ENCODE data around the gene SLC12A3. TPM values are rescaled to one million over a fixed set of nuclear protein-coding genes. Genes with fewer than 3 reads are reported as not detected.

SLC12A3 gene
- total and polyA plus RNA-seq, 2 of the 8 experiments (the other 6 are each of a cell fraction or from before 2014, with no cell fraction given), result not detected

- no peak overlapping the region for H3K14ac ChIP-seq (ENCODE audit: insufficient read length)
- no peak overlapping the region for H3K27ac ChIP-seq (ENCODE audit: low read depth, low read length)
- no peak overlapping the region for H2BK15ac ChIP-seq (ENCODE audit: low read length)
- H2BK5ac ChIP-seq (ENCODE audit: low read depth, low read length), result no peak overlapping the region
- no peak overlapping the region for H2BK120ac ChIP-seq (replicated peaks; ENCODE audit: low read depth, low read length)
- no peaks in the 10 kb centered on the region for H3K79me2 ChIP-seq (ENCODE audit: control insufficient read depth in 1 of 2, insufficient read depth in 2 of 2, low read length in 2 of 2)
- no peak overlapping the region for H2AFZ ChIP-seq (ENCODE audit: low read length)
- H3K9me3 ChIP-seq (ENCODE audit: insufficient read depth in 2 of 2, low read depth in 1 of 2, low read length in 1 of 2), result no peaks in the 10 kb centered on the region
- no peak overlapping the region for H3K56ac ChIP-seq (replicated peaks; ENCODE audit: insufficient read length, low read depth, low read length)
- no peak overlapping the region for H3K4me3 ChIP-seq (ENCODE audit: extremely low read depth in 1 of 4, insufficient read depth in 2 of 4, low read depth in 3 of 4, low read length in 4 of 4)
- no peak overlapping the region for H2AK5ac ChIP-seq (ENCODE audit: low read depth, low read length)
- no peaks in the 10 kb centered on the region for H3K27me3 ChIP-seq (replicated peaks in 1 of 4; ENCODE audit: control insufficient read depth in 3 of 4, extremely low read depth in 1 of 4, insufficient read depth in 3 of 4, low read length in 3 of 4)
- no peak overlapping the region for H3K4me2 ChIP-seq (ENCODE audit: insufficient read depth in 1 of 2, low read depth in 2 of 2, low read length in 2 of 2)
- H4K5ac ChIP-seq (ENCODE audit: insufficient read length, low read depth, low read length), result no peak overlapping the region
- TF ChIP-seq CREB1 (IDR thresholded peaks at IDR 0.05), result no peak
- no peak for TF ChIP-seq SP1 (IDR thresholded peaks at IDR 0.05; ENCODE audit: low read depth, low read length)
- no peak for TF ChIP-seq EGR1 (IDR thresholded peaks at IDR 0.05; ENCODE audit: borderline replicate concordance, low read depth, low read length)
- TF ChIP-seq SIN3A (conservative IDR thresholded peaks at IDR 0.05 in 1 of 2, IDR thresholded peaks at IDR 0.05 in 1 of 2; ENCODE audit: low read depth in 1 of 2, low read length in 2 of 2), result no peak
- no peak for TF ChIP-seq CTCF (IDR thresholded peaks at IDR 0.05; ENCODE audit: control extremely low read depth in 1 of 3, insufficient read depth in 1 of 3, low read depth in 1 of 3, low read length in 3 of 3)
- TF ChIP-seq SP4 (IDR thresholded peaks at IDR 0.05; ENCODE audit: low read length), result no peak
- TF ChIP-seq GABPA (IDR thresholded peaks at IDR 0.05; ENCODE audit: borderline replicate concordance, insufficient read depth, low read length), result no peak
- TF ChIP-seq ZNF274 (IDR thresholded peaks at IDR 0.05; ENCODE audit: borderline replicate concordance, extremely low read depth, low read length), result no peak
- CTCF ChIA-PET (ENCODE audit: partially characterized antibody), result interaction anchor here (1.1 to 2.0 kb wide), 4 partner anchors 10 to 156 kb away, joined by 5 to 8 read pairs (median 6); no protein-coding TSS in a partner anchor
- H3K18ac ChIP-seq (ENCODE audit: extremely low read depth, low read length), result no peak overlapping the region
- peaks cover 0 to 2% of the 10 kb centered on the region in 2 experiments for H4K20me1 ChIP-seq (replicated peaks in 1 of 2; ENCODE audit: control insufficient read depth in 1 of 2, insufficient read depth in 2 of 2, low read length in 2 of 2)
- no peaks in the 10 kb centered on the region for H3K79me1 ChIP-seq (ENCODE audit: low read depth, low read length)
- peaks cover 2 to 15% (median 10%) of the 10 kb centered on the region in 4 experiments; a peak in 5 of 8 replicates for H3K36me3 ChIP-seq (ENCODE audit: control insufficient read depth in 2 of 4, insufficient read depth in 4 of 4, low read length in 3 of 4)
- no peak overlapping the region for H2BK12ac ChIP-seq (ENCODE audit: low read depth, low read length)
- no peaks in the 10 kb centered on the region for H3K23me2 ChIP-seq (ENCODE audit: low read depth, low read length)
- no peak overlapping the region for H3K9ac ChIP-seq (replicated peaks in 1 of 4; ENCODE audit: extremely low read depth in 1 of 4, low read depth in 3 of 4, low read length in 3 of 4)
- H4K8ac ChIP-seq (ENCODE audit: extremely low read depth, insufficient read depth, low read length), result no peak overlapping the region
- FAIRE-seq (no peak), DNase-seq (ENCODE audit: low read depth in 1 of 2, low spot score in 2 of 2) (no peak)
- no peak overlapping the region for H3K4ac ChIP-seq (replicated peaks; ENCODE audit: insufficient read length, low read depth, low read length)
- POLR2A ChIA-PET (ENCODE audit: partially characterized antibody), result interaction anchor here (8.0 kb wide), 1 partner anchor 14 kb away, joined by 125 read pairs; the partner anchor contains the start of gene HERPUD1
- WGBS, 2 experiments (ENCODE audit: extremely low coverage in 1 of 2, insufficient coverage in 1 of 2, insufficient read length in 1 of 2, insufficient replicate concordance in 2 of 2, low coverage in 1 of 2, low lambda C conversion rate in 2 of 2, missing lambda C conversion rate in 1 of 2), result 94% methylated on average over 6 of the region's 6 CpGs; no CpG with 5 or more reads in 1 of the 2 experiments
- no peak overlapping the region for H4K91ac ChIP-seq (replicated peaks; ENCODE audit: insufficient read length, low read length)
- no peaks in the 10 kb centered on the region for H3K4me1 ChIP-seq (replicated peaks in 1 of 4; ENCODE audit: control insufficient read depth in 3 of 4, insufficient read depth in 4 of 4, low read length in 3 of 4)
- no peak overlapping the region for H3K23ac ChIP-seq (ENCODE audit: insufficient read length)
- no peak overlapping the region for H2BK20ac ChIP-seq (ENCODE audit: low read length)
These were observed 83.2 kb downstream of the SLC12A3 start for GRCh38 chr16:56948234-56948633.

Data from H1 (cell line).